GM12801 (cell line): ENCODE results near the gene URM1.

Experiments used
- TF ChIP-seq, protein P1 (sequence below): IDR thresholded peaks from one replicate; pipeline ENCODE4 v1.5.1; 2011; ENCODE audit warnings: control low read depth; ENCODE audit not compliant: insufficient read length; ENCODE audit errors: extremely low read depth

URM1 gene

GRCh38 chr9:128358861-128359260 lies 12.3 kb upstream of the URM1 start:
- TF ChIP-seq, protein P1, sequence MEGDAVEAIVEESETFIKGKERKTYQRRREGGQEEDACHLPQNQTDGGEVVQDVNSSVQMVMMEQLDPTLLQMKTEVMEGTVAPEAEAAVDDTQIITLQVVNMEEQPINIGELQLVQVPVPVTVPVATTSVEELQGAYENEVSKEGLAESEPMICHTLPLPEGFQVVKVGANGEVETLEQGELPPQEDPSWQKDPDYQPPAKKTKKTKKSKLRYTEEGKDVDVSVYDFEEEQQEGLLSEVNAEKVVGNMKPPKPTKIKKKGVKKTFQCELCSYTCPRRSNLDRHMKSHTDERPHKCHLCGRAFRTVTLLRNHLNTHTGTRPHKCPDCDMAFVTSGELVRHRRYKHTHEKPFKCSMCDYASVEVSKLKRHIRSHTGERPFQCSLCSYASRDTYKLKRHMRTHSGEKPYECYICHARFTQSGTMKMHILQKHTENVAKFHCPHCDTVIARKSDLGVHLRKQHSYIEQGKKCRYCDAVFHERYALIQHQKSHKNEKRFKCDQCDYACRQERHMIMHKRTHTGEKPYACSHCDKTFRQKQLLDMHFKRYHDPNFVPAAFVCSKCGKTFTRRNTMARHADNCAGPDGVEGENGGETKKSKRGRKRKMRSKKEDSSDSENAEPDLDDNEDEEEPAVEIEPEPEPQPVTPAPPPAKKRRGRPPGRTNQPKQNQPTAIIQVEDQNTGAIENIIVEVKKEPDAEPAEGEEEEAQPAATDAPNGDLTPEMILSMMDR: no peak

- TF ChIP-seq, protein P1: no peak
These were observed 10.3 kb upstream of the URM1 start for GRCh38 chr9:128360826-128361225.

- TF ChIP-seq, protein P1: no peak
These were observed 9.7 kb upstream of the URM1 start for GRCh38 chr9:128361296-128361985.

DNA sequence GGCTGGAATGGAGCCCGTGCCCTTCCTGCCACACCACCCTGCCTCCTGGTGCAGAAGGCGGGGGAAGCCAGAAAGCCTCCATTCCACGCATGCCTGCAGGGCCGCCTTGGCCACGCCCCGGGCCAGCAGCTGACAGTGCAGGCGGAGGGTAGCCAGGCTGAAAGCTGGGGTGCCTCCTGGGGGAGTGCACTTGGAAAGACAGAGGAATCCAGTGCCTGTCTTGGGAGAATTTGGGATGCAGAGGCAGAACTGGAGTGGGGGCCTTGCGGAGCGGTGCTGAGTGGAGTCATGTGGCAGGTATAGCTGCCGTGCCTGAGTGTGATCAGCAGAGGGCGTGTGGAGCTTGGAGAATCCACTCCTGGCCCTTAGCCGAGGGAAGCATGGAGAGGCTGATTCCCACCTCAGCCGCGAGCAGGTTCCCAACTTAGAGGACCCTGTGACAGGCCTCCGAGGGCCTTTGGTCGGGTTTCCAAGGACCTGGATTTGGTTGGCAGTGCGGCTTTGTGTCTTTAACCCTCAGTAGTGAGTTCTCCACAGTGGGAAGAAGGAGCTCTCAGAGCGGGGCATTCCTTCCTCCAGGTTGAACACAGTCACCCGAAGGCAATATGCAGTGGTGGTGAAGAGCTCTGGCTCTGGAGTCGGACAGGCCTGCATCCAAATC lies 9.1 kb upstream of the URM1 start:
- TF ChIP-seq, protein P1: no peak

DNA sequence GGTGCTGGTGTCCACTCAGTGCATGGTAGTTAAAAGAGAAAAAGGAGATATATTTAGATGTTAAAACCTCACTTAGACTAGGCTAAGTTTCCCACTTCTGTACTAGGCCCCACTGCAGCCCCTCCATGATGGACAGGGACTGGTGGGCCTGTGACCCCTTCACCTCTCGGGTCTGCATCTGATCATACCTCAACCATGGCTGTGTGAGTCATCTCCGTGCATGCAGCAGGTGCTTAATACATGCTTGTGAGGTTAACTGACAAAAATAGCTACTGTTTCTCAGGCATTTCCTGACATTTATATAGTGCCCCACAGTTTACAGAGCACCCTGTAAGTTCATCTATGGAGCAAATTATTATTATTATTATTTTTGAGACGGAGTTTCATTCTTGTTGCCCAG lies 8.4 kb upstream of the URM1 start:
- TF ChIP-seq, protein P1: no peak

GRCh38 chr9:128365525-128365924 lies 5.6 kb upstream of the URM1 start:
- TF ChIP-seq, protein P1: no peak

- TF ChIP-seq, protein P1: no peak
These were observed 2.0 kb upstream of the URM1 start for GRCh38 chr9:128369024-128369706.
